ENCODE measurements around the gene EEF2.

DNA sequence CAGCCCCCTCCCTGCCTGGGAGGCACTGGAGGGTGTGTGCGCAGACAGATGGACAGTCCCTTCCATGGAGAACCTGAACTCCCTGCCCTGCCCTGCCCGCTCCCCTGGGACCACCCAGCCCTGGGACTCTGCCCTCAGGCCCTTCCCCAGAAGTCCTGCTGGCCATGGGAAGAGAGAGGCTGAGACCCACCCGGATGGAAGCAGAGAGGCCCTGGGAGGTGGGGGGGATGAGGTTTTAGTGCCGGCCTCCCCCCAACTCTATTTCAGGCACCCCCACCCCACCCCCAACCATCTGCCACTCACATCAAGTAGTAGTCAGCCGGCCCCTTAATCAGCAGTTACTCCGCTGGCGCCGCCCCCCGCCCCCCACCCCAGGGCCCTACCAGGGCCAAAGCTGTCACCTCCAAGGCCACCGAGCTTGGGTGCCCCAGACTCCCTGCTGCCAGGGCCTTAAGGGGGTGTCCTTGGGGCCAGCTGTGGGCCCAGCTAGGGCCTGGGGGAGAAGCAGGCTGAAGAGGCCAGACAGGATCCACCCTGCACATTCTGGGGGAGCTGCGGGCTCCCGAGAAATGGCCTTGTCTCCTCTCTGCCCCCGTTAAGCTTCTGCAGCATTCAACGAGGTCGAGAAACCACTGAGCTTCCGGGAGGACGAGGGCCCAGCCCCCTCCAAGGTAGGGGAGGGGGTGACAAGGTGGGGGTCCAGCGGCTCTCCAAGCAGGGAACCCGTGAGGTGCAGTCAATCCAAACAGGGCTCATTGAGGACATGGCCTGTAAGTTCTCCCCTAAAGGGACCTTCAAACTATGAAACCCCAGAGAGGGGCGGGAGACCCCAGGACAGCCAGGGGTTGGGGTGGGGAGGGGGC is 35.0 kb downstream of the EEF2 start:
- no peak for TF ChIP-seq GATA2 (IDR thresholded peaks at IDR 0.05; ENCODE audit: low read depth, low read length)
- TF ChIP-seq GATA3 (IDR thresholded peaks at IDR 0.05; ENCODE audit: low read depth, low read length) = no peak

Data from SH-SY5Y (cell line).